ENCODE results near the gene TINAG.

DNA sequence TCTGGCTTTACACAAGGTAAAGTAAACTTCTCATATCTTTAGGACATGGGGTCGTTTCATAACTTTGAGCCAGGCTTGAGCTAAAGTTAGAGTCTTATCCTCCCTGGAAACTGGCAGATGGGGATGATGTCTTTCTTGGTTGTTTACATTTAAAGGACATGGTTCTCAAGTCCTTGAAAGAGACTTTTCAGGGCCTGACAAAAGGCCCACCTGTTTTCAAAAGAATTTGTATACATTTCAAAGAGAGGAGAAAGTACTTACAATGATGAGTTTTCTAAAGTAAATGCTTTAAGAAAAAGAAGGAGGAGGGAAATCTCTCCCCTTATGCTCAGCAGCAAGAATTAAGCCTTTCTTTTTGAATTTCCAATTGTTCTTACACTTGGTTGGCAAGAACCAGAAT is 45.7 kb upstream of the TINAG start:
- TF ChIP-seq SNAI2 (CRISPR knock-in tag; IDR thresholded peaks at IDR 0.05) (no peak), ZNF8 (CRISPR knock-in tag; IDR thresholded peaks at IDR 0.05) (no peak), ARNTL (CRISPR knock-in tag; IDR thresholded peaks at IDR 0.05; ENCODE audit: borderline replicate concordance, low read depth) (no peak), PPARA (CRISPR knock-in tag; IDR thresholded peaks at IDR 0.05; ENCODE audit: borderline replicate concordance) (no peak), ESRRG (CRISPR knock-in tag; IDR thresholded peaks at IDR 0.05) (no peak), RARB (CRISPR knock-in tag; IDR thresholded peaks at IDR 0.05) (no peak)
- TF ChIP-seq, protein P1, sequence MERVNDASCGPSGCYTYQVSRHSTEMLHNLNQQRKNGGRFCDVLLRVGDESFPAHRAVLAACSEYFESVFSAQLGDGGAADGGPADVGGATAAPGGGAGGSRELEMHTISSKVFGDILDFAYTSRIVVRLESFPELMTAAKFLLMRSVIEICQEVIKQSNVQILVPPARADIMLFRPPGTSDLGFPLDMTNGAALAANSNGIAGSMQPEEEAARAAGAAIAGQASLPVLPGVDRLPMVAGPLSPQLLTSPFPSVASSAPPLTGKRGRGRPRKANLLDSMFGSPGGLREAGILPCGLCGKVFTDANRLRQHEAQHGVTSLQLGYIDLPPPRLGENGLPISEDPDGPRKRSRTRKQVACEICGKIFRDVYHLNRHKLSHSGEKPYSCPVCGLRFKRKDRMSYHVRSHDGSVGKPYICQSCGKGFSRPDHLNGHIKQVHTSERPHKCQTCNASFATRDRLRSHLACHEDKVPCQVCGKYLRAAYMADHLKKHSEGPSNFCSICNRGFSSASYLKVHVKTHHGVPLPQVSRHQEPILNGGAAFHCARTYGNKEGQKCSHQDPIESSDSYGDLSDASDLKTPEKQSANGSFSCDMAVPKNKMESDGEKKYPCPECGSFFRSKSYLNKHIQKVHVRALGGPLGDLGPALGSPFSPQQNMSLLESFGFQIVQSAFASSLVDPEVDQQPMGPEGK (CRISPR knock-in tag; IDR thresholded peaks at IDR 0.05; ENCODE audit: borderline replicate concordance): no peak

All from SK-N-SH treated with all-trans-retinoic acid at 6 μM for 48 hours (cell line).